ENCODE data around the gene EFNA2.
A peak's percentile ranks its signal among the peaks of the same experiment; 100 is the strongest.
"Not testable (repeated sequence)": the region's sequence is repeated elsewhere in the genome, so short reads cannot be mapped to it uniquely, and the experiment has no call there.

EFNA2 gene

GRCh38 chr19:1285737-1286360, at the start of gene EFNA2:
Gene EFNA2 (plus strand): TSS chr19:1285873. CDS start chr19:1286169, 296 bp downstream.
- DNase-seq (ENCODE audit: low read depth in 1 of 2, low spot score in 1 of 2) = no peak

GRCh38 chr19:1236576-1236975, 49.1 kb upstream of the EFNA2 start:
- no peak for DNase-seq (ENCODE audit: low read depth in 1 of 2, low spot score in 1 of 2)

GRCh38 chr19:1237027-1237659, 48.5 kb upstream of the EFNA2 start:
- DNase-seq (ENCODE audit: low read depth in 1 of 2, low spot score in 1 of 2) = no peak

GRCh38 chr19:1237754-1238368, 47.8 kb upstream of the EFNA2 start, which contains the start of gene CBARP:
Gene CBARP (minus strand): TSS chr19:1238005. CDS start chr19:1236100, 1,905 bp downstream.
- no peak for DNase-seq (ENCODE audit: low read depth in 1 of 2, low spot score in 1 of 2)

GRCh38 chr19:1238369-1239303, 47.0 kb upstream of the EFNA2 start:
- no peak for DNase-seq (ENCODE audit: low read depth in 1 of 2, low spot score in 1 of 2)

- no peak for DNase-seq (ENCODE audit: low read depth in 1 of 2, low spot score in 1 of 2)
These were observed 46.3 kb upstream of the EFNA2 start for GRCh38 chr19:1239420-1239795.

GRCh38 chr19:1239796-1240737, 45.6 kb upstream of the EFNA2 start:
- peak; percentile 84 to 94 for DNase-seq (ENCODE audit: low read depth in 1 of 2, low spot score in 1 of 2)

GRCh38 chr19:1240925-1241324, 44.7 kb upstream of the EFNA2 start:
- DNase-seq (ENCODE audit: low read depth in 1 of 2, low spot score in 1 of 2) = no peak

GRCh38 chr19:1241417-1242095, 44.1 kb upstream of the EFNA2 start, which contains the start of gene ATP5F1D:
Gene ATP5F1D (plus strand): TSS chr19:1241751. CDS start chr19:1241851, 100 bp downstream.
- DNase-seq (ENCODE audit: low read depth in 1 of 2, low spot score in 1 of 2) = peak; percentile 78 to 87

- DNase-seq (ENCODE audit: low read depth in 1 of 2, low spot score in 1 of 2) = peak; percentile 76 to 78
These were observed 41.6 kb upstream of the EFNA2 start for GRCh38 chr19:1243768-1244692.

GRCh38 chr19:1244693-1245451, 40.8 kb upstream of the EFNA2 start:
- DNase-seq (ENCODE audit: low read depth in 1 of 2, low spot score in 1 of 2) = no peak

GRCh38 chr19:1245494-1246264, 40.0 kb upstream of the EFNA2 start:
- DNase-seq (ENCODE audit: low read depth in 1 of 2, low spot score in 1 of 2) = no peak

- not testable (repeated sequence) for DNase-seq (ENCODE audit: low read depth in 1 of 2, low spot score in 1 of 2)
These were observed 39.2 kb upstream of the EFNA2 start for GRCh38 chr19:1246265-1247087.

GRCh38 chr19:1247748-1248138, 37.9 kb upstream of the EFNA2 start:
- DNase-seq (ENCODE audit: low read depth in 1 of 2, low spot score in 1 of 2) = no peak

- peak in 1 of 2 donors; percentile 59 for DNase-seq (ENCODE audit: low read depth in 1 of 2, low spot score in 1 of 2)
These were observed 37.4 kb upstream of the EFNA2 start, which contains the start of gene MIDN for GRCh38 chr19:1248139-1248785. Gene MIDN (plus strand): TSS chr19:1248583. CDS start chr19:1250297, 1,714 bp downstream.
